Common myeloid progenitor, CD34-positive (primary cell): ENCODE data around the gene LHX2.

Experiments used
- CTCF ChIA-PET: fragments of 350-600 bp; sonication (Branson Sonifier 250); formaldehyde crosslinking; loops from one replicate; lab custom pipeline; 2021; ENCODE audit warnings: antibody characterized with exemption; lab: Charles Lee
- POLR2A ChIA-PET: fragments of 350-600 bp; sonication (Branson Sonifier 250); formaldehyde crosslinking; loops from one replicate; lab custom pipeline; 2021; ENCODE audit warnings: antibody characterized with exemption; lab: Charles Lee
- DNase-seq, 3 donors: peaks; one replicate each; pipeline versions ENCODE4 v3.0.0 to v3.0.0-alpha.2; 2013
- H3K27ac ChIP-seq, 2 experiments: 1 replicate in 1 of 2; 2 replicates in 1 of 2; pipeline ENCODE4 v1.7.0; 2013; ENCODE audit warnings: inconsistent platforms in 2 of 2, low read length in 2 of 2, mild to moderate bottlenecking in 2 of 2, low read depth in 1 of 2, moderate library complexity in 1 of 2; ENCODE audit not compliant: severe bottlenecking in 2 of 2, insufficient read depth in 1 of 2, poor library complexity in 1 of 2
- H3K27me3 ChIP-seq, 5 experiments: replicated peaks in 2 of 5; 1 replicate in 3 of 5; 2 replicates in 2 of 5; pipeline versions ENCODE4 v1.6.1 to v1.7.0; 2013; ENCODE audit warnings: low read length in 4 of 5, mild to moderate bottlenecking in 2 of 5, moderate library complexity in 2 of 5, inconsistent platforms in 1 of 5; ENCODE audit not compliant: insufficient read depth in 5 of 5, control insufficient read depth in 4 of 5
- H3K36me3 ChIP-seq, 4 experiments: 1 replicate in 2 of 4; 2 replicates in 2 of 4; pipeline versions ENCODE4 v1.6.1 to v1.7.0; 2013; ENCODE audit warnings: low read length in 3 of 4, control low read depth in 1 of 4, mild to moderate bottlenecking in 1 of 4; ENCODE audit not compliant: control insufficient read depth in 4 of 4, insufficient read depth in 4 of 4
- H3K4me1 ChIP-seq, 4 experiments: 1 replicate in 3 of 4; 2 replicates in 1 of 4; pipeline versions ENCODE4 v1.6.1 to v1.7.1; 2013; ENCODE audit warnings: low read length in 3 of 4, mild to moderate bottlenecking in 3 of 4, control low read depth in 1 of 4, inconsistent platforms in 1 of 4, moderate library complexity in 1 of 4; ENCODE audit not compliant: control insufficient read depth in 4 of 4, insufficient read depth in 4 of 4; ENCODE audit errors: control extremely low read depth in 1 of 4
- H3K4me3 ChIP-seq, 7 experiments: 1 replicate in 4 of 7; 2 replicates in 3 of 7; pipeline versions ENCODE4 v1.5.1 to v1.7.0; 2013; ENCODE audit warnings: mild to moderate bottlenecking in 7 of 7, low read length in 6 of 7, moderate library complexity in 6 of 7, inconsistent platforms in 2 of 7, low read depth in 2 of 7, control low read depth in 1 of 7; ENCODE audit not compliant: insufficient read depth in 4 of 7, control insufficient read depth in 1 of 7; ENCODE audit errors: extremely low read depth in 1 of 7
- H3K9me3 ChIP-seq, 5 experiments: 1 replicate in 4 of 5; 2 replicates in 1 of 5; pipeline versions ENCODE4 v1.6.1 to v1.7.1; 2013; ENCODE audit warnings: low read length in 4 of 5, mild to moderate bottlenecking in 2 of 5, inconsistent platforms in 1 of 5, low read depth in 1 of 5, moderate library complexity in 1 of 5; ENCODE audit not compliant: control insufficient read depth in 4 of 5, insufficient read depth in 2 of 5; ENCODE audit errors: control extremely low read depth in 1 of 5
- WGBS: methylation state at CpG from one replicate; pipeline ENCODE4 v1.1.5; 2013; ENCODE audit not compliant: insufficient coverage; 5-methylcytosine and 5-hydroxymethylcytosine counted together

The LHX2 gene

GRCh38 chr9:124045076-124045829 is 33.7 kb downstream of the LHX2 start:
- POLR2A ChIA-PET, result no interaction called here
- peak in 2 of 3 donors; percentile 36 to 43 for DNase-seq
- H3K27ac ChIP-seq, result no peak overlapping the region

DNA sequence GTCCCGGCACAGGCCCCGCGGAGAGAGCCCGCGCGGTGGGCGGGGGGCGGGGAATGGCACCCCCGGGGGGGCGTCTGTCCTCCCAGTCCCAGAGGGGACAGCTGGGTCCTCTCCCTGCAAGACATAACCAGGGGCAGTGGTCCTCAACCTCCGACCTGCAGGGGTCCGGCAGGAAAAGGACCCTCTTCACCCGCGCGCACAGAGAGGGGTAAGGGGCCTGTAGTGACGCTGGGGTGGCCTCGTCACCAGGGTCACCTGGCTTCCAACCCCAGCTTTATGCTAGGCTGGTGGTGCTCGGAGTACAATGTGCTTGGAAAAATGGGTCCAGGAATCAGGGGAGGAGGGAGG is 34.2 kb downstream of the LHX2 start:
- WGBS, result 18% methylated on average over 16 of the region's 18 CpGs
- ChIA-PET CTCF (no interaction called here), POLR2A (no interaction called here)
- H3K27ac ChIP-seq, result no peak overlapping the region
- H3K36me3 ChIP-seq, result no peaks in the 10 kb centered on the region
- H3K9me3 ChIP-seq, result no peaks in the 10 kb centered on the region
- H3K4me1 ChIP-seq, result peaks cover 0 to 14% (median 9%) of the 10 kb centered on the region in 4 experiments
- no peak for DNase-seq
- peak overlapping the region in 1 of 7 experiments; percentile 23 for H3K4me3 ChIP-seq
- H3K27me3 ChIP-seq, result peaks cover 5 to 95% (median 43%) of the 10 kb centered on the region in 5 experiments

More at GRCh38 chr9:124045076-124045829, 33.7 kb downstream of the LHX2 start:
- Histone ChIP-seq H3K9me3 (no peaks in the 10 kb centered on the region), H3K4me3 (peak overlapping the region in 1 of 7 experiments; percentile 23), H3K36me3 (no peaks in the 10 kb centered on the region), H3K27me3 (peaks cover 5 to 95% (median 42%) of the 10 kb centered on the region in 5 experiments), H3K4me1 (peaks cover 0 to 15% (median 10%) of the 10 kb centered on the region in 4 experiments)
- CTCF ChIA-PET, result no interaction called here
- WGBS, result 17% methylated on average over 31 of the region's 49 CpGs

DNA sequence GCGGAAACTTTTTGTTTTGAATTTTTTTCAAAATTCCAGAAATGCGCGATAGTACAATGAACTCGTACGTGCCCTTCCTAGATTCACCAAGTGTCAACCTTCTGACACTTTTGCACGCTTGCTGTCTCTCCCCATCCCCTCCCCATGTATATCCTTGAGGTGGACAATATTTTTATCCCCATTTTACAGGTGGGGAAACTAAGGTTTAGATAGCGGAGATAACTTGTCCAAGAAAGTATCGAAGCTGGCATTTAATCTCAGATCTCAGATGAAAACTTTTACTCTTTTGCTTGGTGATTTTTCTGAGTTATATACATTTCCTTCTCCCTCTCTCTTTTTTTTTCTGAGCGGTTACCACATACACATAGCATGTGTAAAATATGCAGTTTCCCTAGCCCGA is 34.6 kb downstream of the LHX2 start:
- no peak for DNase-seq
- H3K36me3 ChIP-seq, result no peaks in the 10 kb centered on the region
- POLR2A ChIA-PET, result no interaction called here
- CTCF ChIA-PET, result no interaction called here
- H3K4me3 ChIP-seq, result no peak overlapping the region
- 88% methylated on average over 2 of the region's 10 CpGs for WGBS
- H3K9me3 ChIP-seq, result no peaks in the 10 kb centered on the region
- peaks cover 7 to 95% (median 41%) of the 10 kb centered on the region in 5 experiments for H3K27me3 ChIP-seq
- peaks cover 0 to 10% (median 6%) of the 10 kb centered on the region in 4 experiments for H3K4me1 ChIP-seq
- no peak overlapping the region for H3K27ac ChIP-seq

DNA sequence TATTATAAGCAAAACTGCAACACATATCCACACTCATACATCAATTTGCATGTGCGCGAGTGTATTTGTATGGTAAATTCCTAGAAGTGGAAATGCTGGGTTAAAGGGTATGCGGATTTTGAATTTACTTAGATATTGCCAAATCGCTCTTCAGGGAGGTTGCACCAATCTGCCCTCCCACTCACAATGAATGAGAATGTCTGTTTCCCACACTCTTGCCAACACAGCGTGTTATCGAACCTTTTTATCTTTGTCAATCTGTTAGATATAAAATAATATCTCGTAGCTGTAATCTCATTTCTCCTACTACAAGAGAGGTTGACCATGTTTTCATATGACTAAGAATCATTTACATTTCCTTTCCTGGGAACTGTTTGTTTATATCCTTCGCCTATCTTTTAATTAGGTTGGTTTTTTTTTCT is 35.7 kb downstream of the LHX2 start:
- Histone ChIP-seq H3K27ac (no peak overlapping the region), H3K9me3 (no peaks in the 10 kb centered on the region), H3K27me3 (peaks cover 8 to 95% (median 40%) of the 10 kb centered on the region in 5 experiments), H3K4me1 (peaks cover 0 to 5% (median 2%) of the 10 kb centered on the region in 4 experiments), H3K4me3 (no peak overlapping the region), H3K36me3 (no peaks in the 10 kb centered on the region)
- ChIA-PET CTCF (no interaction called here), POLR2A (no interaction called here)
- WGBS, result 100% methylated on average over 1 of the region's 8 CpGs
- DNase-seq, result no peak

- ChIA-PET CTCF (interaction anchor here (1.4 to 3.2 kb wide), 3 partner anchors 10 to 18 kb away, joined by 3 to 16 read pairs (median 4); no protein-coding TSS in a partner anchor), POLR2A (interaction anchor here (0.6 kb wide), 1 partner anchor 93 kb away, joined by 6 read pairs; no protein-coding TSS in a partner anchor)
- Histone ChIP-seq H3K4me3 (no peak overlapping the region), H3K9me3 (peaks cover 0 to 8% (median 5%) of the 10 kb centered on the region in 5 experiments), H3K4me1 (peaks cover 0 to 3% (median 0%) of the 10 kb centered on the region in 4 experiments), H3K27ac (no peak overlapping the region), H3K27me3 (peaks cover 10 to 93% (median 41%) of the 10 kb centered on the region in 5 experiments), H3K36me3 (no peaks in the 10 kb centered on the region)
- no CpG with 5 or more reads among the region's 1 CpG for WGBS
- no peak for DNase-seq
Measured at GRCh38 chr9:124050955-124051354, 39.4 kb downstream of the LHX2 start.

GRCh38 chr9:124052401-124052800 is 40.8 kb downstream of the LHX2 start:
- ChIA-PET CTCF (interaction anchor here (1.0 to 3.2 kb wide), 4 partner anchors 11 to 17 kb away, joined by 3 to 16 read pairs (median 4); no protein-coding TSS in a partner anchor), POLR2A (interaction anchor here (0.6 kb wide), 1 partner anchor 22 kb away, joined by 3 read pairs; no protein-coding TSS in a partner anchor)
- H3K27ac ChIP-seq, result no peak overlapping the region
- no peak overlapping the region for H3K4me3 ChIP-seq
- peaks cover 0 to 8% (median 5%) of the 10 kb centered on the region in 5 experiments for H3K9me3 ChIP-seq
- H3K4me1 ChIP-seq, result peaks cover 0 to 3% (median 0%) of the 10 kb centered on the region in 4 experiments
- DNase-seq, result no peak
- H3K27me3 ChIP-seq, result peaks cover 8 to 87% (median 34%) of the 10 kb centered on the region in 5 experiments
- no peaks in the 10 kb centered on the region for H3K36me3 ChIP-seq
- WGBS, result 100% methylated on average over 4 of the region's 5 CpGs
